ENCODE data around the gene NAV2.
"Not testable (repeated sequence)": the region's sequence is repeated elsewhere in the genome, so short reads cannot be mapped to it uniquely, and the experiment has no call there.

The NAV2 gene

GRCh38 chr11:19903620-19904069 lies 191.0 kb downstream of the NAV2 start:
- peak; percentile 77 for DNase-seq (ENCODE audit: low read depth)

DNA sequence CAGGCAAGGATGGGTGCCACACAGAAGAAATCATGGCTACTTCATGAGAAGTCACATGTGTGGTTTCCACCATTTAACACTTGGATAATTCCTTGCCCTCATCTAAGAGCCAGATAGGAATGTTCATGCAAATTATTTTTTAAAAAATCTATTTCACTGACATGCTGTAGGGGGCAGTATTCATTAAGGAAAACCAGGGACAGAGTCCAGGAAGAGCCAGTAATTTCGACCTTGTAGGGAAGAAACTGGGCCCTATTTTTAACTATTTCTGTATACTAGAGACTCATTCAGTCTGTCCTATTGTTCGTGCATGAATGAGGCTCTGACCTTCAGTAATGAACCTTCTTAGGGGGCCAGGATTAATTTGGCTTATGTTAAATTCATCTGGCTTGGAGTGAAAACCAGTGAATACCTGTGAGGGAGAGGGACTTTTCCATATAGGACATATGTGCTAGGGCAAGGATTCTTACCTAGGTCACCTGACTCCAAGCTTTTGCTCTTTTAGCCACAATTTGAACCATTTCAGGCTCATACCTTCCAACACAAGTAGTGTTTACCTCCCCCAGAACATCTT lies 192.7 kb downstream of the NAV2 start:
- DNase-seq (ENCODE audit: low read depth): no peak

GRCh38 chr11:19906126-19906525 lies 193.5 kb downstream of the NAV2 start:
- no peak for DNase-seq (ENCODE audit: low read depth)

- DNase-seq (ENCODE audit: low read depth): no peak
Observed at GRCh38 chr11:19907008-19907579, 194.5 kb downstream of the NAV2 start.

DNA sequence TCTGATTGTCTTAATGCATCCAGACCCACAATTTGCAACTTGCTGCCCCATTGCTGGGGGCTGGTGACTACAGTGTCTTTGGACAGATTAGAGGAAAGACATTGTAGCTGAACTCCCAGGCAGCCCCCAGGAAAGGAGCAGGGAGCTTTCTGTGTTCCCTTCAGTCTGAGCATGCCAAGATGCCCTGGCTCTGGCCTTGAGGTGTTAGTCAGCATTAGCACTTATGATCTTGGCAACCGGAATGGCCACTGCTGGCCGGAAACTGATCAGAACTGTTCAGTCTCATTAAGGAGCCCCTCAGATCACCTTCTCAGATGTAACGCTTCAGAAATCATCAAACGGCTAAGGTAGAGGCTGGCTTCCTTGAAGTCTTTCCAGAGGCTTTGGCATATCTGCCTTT lies 195.2 kb downstream of the NAV2 start:
- no peak for DNase-seq (ENCODE audit: low read depth)

GRCh38 chr11:19910931-19911330 lies 198.3 kb downstream of the NAV2 start:
- DNase-seq (ENCODE audit: low read depth): no peak

DNA sequence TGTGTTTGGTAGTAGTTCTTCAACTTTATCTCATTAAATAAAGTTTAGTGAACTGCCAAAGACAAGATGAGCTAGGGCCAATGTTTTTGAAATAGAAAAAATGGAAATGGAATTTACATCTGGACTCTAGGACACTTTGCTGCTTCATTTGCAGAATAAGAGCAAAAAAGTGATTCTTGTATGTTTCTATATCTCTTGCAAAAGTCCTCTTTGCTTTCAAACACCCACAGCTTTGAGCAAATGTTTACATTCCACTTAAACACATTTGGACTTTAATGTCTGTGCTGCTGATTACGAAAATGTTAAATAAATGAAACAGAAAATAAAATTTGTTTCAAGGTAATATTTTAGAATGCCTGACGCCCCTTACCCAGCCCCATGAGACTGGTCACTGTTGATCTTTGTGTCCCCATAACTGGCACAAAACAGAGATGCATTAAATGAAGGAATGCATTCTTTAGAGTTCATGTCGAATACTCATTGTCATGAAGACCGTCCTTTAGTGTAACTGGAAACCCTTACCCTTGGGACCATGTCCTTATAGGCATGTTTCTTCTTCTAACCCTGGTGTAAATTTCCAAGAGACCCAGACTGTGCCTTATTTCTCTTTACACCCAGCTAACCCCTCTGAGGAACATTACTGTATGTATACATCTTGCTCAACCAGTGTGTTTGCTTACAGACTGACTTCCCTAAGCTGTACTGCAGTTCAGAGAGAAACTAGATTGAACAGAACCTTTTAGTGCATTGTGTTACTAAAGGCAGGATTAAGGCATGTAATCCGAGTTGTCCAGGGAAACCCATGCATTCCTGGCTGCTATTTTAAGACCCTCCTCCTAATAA lies 199.7 kb downstream of the NAV2 start:
- DNase-seq (ENCODE audit: low read depth): no peak

GRCh38 chr11:19912958-19913892 lies 200.6 kb downstream of the NAV2 start:
- no peak for DNase-seq (ENCODE audit: low read depth)

GRCh38 chr11:19913893-19914249 lies 201.2 kb downstream of the NAV2 start:
- no peak for DNase-seq (ENCODE audit: low read depth)

GRCh38 chr11:19915808-19916207 lies 203.2 kb downstream of the NAV2 start:
- no peak for DNase-seq (ENCODE audit: low read depth)

DNA sequence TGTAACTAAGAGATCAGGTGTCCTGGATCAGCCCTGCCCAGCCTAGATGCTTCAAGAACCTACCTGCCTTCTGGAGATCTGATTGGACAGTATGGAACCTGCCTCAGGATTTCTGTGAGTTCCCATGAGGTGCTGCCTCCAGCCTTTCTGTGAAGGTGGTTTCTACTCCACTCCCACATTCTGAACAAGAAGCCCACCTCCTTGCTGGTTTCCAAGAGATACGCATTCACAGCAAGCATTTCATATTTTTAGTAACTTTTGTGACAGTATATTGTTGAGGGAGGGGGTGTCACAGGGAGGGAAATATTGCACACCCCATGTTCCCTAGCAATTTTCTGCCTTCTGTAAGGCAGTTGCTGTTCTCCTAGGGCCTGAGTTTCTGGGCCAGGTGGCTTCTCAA lies 204.4 kb downstream of the NAV2 start:
- no peak for DNase-seq (ENCODE audit: low read depth)

GRCh38 chr11:19918302-19919049 lies 205.8 kb downstream of the NAV2 start:
- DNase-seq (ENCODE audit: low read depth): no peak

- DNase-seq (ENCODE audit: low read depth): peak; percentile 91
Observed at GRCh38 chr11:19919050-19919561, 206.5 kb downstream of the NAV2 start.

- DNase-seq (ENCODE audit: low read depth): no peak
Observed at GRCh38 chr11:19920982-19921381, 208.3 kb downstream of the NAV2 start.

GRCh38 chr11:19921976-19922688 lies 209.5 kb downstream of the NAV2 start:
- DNase-seq (ENCODE audit: low read depth): no peak

DNA sequence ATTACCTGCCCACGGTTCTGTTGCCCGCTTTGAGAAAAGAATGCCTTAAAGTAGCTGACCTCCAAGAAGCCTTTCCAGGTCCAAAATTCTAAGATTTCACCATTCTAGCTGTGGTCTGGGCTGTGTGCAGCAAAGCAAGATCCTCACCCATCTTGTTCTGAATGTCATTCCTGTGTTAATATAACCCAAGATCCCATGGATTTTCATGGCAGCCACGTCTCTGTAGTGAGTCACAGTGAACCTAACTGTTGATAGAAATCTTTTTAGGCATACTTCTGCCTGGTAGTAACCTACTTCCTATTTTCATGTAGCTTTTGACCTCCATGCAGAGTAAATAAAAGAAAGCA lies 210.0 kb downstream of the NAV2 start:
- no peak for DNase-seq (ENCODE audit: low read depth)

GRCh38 chr11:19923626-19924025 lies 211.0 kb downstream of the NAV2 start:
- DNase-seq (ENCODE audit: low read depth): no peak

- no peak for DNase-seq (ENCODE audit: low read depth)
Observed at GRCh38 chr11:19924311-19924710, 211.7 kb downstream of the NAV2 start.

GRCh38 chr11:19924716-19925115 lies 212.1 kb downstream of the NAV2 start:
- DNase-seq (ENCODE audit: low read depth): no peak

- DNase-seq (ENCODE audit: low read depth): not testable (repeated sequence)
Observed at GRCh38 chr11:19927403-19927802, 214.8 kb downstream of the NAV2 start.

DNA sequence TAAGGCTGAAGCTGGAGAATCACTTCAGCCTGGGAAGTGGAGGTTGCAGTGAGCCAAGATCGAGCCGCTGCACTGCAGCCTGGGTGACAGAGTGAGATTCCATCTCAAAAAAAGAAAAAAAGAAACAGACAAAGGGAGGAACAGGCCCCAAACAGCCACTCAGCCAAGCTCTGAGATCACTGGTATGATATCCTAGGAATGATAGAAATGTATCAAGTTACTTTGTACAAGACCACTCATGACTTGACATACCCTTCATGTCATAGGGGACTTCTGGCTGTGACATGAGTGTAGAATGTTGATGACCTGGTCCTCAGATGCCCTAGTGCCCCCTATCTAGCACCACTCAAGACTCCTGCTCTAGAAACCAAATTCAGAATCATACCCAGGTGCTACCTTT lies 216.5 kb downstream of the NAV2 start:
- no peak for DNase-seq (ENCODE audit: low read depth)

All from non-pigmented ciliary epithelial cell (primary cell).